Vagina (tissue), 2 donors: ENCODE measurements around the gene INPP5J.
"Not testable (repeated sequence)": the region's sequence is repeated elsewhere in the genome, so short reads cannot be mapped to it uniquely, and the experiment has no call there.

Experiments used
- CTCF ChIP-seq, 3 experiments: fragments of 450-650 bp in 2 of 3; fragments of 200-600 bp in 1 of 3; sonication (generic) in 1 of 3; IDR thresholded peaks; one replicate each; pipeline ENCODE4 v1.5.1; 2017 to 2019; ENCODE audit warnings: antibody characterized with exemption in 3 of 3, mild to moderate bottlenecking in 2 of 3, moderate library complexity in 2 of 3
- POLR2A ChIP-seq, 2 donors: fragments of 450-650 bp; IDR thresholded peaks; one replicate each; pipeline ENCODE4 v1.6.1; 2017; ENCODE audit warnings: antibody characterized with exemption in 2 of 2, mild to moderate bottlenecking in 2 of 2, moderate library complexity in 2 of 2
- POLR2AphosphoS5 ChIP-seq, 2 donors: sonication (generic); formaldehyde crosslinking; IDR thresholded peaks; one replicate each; pipeline ENCODE4 v1.9.0; 2017; ENCODE audit warnings: antibody characterized with exemption in 2 of 2, mild to moderate bottlenecking in 2 of 2, low read depth in 1 of 2; ENCODE audit not compliant: insufficient read depth in 1 of 2

- not testable (repeated sequence) for TF ChIP-seq CTCF (IDR thresholded peaks at IDR 0.05); POLR2A (IDR thresholded peaks at IDR 0.05); POLR2AphosphoS5 (IDR thresholded peaks at IDR 0.05; ENCODE audit: insufficient read depth in 1 of 2, low read depth in 1 of 2)
Observed at GRCh38 chr22:31171734-31172133, 49.0 kb downstream of the INPP5J start.
